ENCODE data around the gene TRHDE.

GRCh38 chr12:72274931-72275330 is 2.8 kb downstream of the TRHDE start:
- TF ChIP-seq POLR2A (IDR thresholded peaks at IDR 0.05) (no peak), CTCF (IDR thresholded peaks at IDR 0.05) (no peak)
